ENCODE results near the gene SEC11C.
"Not testable (repeated sequence)": the region's sequence is repeated elsewhere in the genome, so short reads cannot be mapped to it uniquely, and the experiment has no call there.

SEC11C gene

DNA sequence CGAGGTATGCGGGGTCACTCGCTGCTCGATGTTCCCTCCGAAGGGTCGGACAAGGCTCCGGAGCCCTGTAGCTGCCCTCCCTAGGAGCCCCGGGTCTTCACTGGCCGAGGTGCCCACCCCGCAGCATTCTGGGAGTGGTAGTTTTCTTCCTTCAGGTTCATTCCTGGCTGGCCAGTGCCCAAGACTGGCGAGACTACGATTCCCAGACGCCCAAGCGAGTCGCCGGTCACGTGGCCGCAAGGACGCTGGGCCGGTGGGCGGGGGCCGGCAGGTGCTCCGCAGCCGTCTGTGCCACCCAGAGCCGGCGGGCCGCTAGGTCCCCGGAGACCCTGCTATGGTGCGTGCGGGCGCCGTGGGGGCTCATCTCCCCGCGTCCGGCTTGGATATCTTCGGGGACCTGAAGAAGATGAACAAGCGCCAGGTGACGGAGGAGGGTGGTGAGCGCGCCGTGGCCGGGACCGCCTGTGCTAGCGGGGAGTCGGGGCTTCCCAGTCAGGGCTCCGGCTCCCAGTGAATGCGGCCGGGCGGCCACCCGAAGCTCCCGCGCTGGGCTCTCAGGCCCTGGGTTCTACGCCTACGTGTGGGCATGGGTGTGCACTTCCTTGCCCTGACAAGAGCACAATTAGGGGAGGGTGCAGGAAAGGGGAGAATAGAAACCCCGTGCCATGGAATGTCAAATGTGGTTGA, at the start of gene SEC11C:
SEC11C (plus strand) TSS at position 270 of the 687 bp plus-strand sequence; CDS start at position 335, 65 bp downstream.
- peak; percentile 99 for DNase-seq

DNA sequence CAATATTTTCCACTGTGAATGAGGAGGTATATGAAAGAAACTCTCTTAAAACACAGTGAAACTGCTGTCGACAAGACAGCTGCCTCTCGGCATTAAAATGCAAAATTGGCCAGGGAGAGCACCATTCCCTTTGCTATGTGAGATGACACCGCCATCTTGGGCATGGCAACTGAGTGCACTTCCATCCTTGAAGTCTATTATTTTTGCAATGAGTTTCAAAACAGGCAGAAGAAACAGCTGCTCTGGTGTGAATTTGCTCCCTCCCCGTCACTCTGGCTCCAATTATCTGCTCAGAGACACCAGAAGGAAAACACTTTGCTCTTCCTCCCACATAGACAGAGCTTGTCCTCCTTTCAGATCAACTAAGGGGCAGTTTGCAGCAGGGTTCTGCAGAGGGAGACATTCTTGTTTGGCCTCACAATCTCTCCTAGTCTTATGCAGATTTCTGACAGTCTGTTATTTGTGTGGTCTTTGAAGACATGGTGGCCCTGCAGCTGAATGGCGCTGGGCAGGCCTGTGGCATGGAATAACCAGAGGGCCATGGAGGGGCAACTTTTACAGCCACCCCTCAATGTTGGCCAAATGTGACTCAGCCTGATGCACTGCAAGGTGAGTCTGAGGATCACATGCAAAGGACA, 48.6 kb upstream of the SEC11C start:
- DNase-seq: no peak

DNA sequence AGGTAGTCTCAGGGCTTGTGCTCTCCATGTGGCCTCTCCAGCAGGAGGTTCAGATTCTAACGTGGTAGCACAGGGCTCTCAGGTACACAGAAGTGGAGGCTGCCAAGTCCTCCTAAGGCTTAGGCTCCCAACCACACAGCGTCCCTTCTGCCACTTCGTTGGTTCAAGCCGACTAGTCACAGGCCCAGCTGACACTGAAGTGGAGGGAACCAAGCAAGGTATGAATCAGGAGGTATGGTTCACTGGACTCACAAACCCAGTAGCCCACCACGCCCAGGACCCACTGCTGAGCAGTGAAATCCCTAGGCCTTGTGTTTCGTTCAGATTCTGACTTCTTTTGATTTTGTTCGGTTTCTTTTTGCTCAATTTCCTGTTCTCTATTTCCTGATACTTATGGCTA, 46.0 kb upstream of the SEC11C start:
- no peak for DNase-seq

DNA sequence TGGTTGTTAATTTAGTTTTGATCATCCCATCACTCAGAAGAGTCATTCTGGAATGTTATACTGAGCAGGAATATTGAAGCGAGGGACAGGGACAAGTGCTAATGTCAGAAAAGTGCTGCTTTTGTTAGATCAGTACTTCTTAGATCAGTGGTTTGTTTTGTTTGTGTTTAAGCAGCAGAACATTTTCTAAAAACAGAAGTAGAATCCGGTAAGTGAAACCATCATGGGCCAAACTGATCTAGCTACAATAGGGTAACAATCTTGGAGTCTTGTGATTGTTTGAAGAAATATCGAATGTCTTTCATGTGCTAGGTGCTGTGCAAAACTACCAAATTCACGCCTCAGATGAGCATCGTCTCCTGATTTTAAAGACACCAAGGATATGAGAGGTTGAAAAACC, 45.1 kb upstream of the SEC11C start:
- DNase-seq: no peak

DNA sequence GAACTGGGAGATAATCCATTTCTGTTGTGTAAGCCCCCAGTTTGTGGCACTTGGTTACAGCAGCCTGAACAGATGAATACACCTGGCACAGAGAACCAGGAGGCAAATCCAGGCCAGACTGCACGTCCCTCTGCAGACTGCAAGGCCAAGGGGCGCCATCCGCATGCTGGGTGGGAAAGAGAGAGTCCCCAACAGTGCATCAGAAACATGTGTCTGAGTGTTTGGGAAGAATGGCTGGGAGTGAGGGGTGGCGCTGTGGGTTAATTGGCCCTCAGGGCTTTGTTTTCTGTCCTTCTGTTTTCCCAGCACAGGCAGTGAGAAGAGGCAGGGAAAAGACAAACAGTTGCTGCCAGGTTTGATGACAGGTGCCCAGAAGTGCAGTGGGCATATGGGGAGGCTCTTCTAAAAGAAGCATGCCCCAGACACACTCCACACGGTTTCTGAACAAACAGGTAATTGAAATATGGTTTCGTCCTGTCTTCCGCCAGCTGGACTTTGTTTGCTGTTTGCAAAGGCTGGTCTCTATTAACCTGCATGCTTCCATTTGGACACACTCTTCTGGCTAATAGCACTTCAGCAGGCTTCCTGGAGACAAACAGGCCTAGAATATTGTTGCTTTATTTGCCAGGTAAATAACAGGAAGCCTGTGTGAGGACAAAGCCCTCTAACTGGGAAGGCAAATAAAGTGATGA, 43.4 kb upstream of the SEC11C start:
- peak; percentile 97 for DNase-seq

DNA sequence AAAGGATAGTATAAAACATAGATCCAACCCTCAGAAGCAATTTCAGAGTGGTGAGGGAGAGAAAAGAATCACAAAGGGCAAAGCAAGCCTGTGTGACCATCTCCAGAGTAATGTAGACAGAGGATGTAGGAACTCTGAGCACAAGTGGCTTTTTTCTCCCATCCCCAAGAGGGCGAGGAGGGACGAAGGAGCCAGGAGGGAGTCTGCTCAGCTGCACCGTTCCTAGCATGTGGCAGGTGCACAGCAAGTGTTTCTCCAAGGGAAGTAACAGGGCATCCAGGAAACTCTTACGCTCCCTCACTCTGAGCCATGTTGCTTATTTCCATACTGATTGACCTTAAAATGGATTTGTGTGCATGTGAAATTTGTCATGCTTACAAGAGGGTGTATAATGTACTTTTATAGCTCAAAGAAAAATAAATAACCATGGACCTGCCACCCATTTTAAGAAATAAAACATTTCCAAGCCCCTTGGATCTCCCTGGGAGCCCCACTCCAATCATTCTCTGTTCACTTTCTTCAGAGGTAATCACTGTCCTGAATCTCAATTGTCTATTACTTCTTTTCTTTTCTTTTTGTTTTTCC, 37.8 kb upstream of the SEC11C start:
- no peak for DNase-seq

DNA sequence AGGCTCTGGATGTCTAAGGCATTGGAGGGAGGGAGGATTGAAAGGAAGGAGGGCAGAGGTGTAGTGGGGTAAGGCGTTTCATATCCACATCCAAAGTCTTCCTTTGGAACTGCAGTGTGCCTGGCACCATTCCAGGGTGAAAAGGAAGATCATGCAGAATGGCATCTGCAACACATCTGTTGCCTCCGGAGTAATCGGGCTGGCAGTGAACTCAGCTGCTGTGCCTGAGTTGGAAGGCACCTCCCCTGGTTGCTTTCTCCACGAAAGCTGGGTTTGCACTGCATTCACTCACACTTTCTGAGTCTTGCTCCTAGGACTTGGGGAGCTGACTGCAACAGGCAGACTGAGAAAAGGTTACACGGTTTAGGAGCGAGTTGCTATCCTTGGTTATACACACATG, 30.3 kb upstream of the SEC11C start:
- no peak for DNase-seq

DNA sequence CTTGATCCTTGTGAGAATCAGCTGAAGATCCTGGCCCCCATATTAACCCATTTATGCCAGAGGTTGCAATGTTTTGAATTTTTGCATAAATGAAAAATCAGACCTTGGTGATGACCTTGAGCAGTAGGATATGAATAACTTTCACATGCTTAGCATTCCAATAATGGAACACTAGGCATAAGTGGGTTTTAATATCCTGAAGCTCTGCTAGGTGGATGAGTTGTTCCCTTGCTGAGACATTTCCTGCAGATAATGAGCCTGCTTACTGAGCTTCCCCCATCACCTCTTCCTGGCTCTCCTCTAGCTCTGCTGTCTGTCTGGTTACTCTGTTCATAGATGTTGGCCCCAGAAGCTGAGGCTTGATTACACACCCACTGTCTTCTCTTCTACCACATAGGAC, 25.5 kb upstream of the SEC11C start:
- no peak for DNase-seq

DNA sequence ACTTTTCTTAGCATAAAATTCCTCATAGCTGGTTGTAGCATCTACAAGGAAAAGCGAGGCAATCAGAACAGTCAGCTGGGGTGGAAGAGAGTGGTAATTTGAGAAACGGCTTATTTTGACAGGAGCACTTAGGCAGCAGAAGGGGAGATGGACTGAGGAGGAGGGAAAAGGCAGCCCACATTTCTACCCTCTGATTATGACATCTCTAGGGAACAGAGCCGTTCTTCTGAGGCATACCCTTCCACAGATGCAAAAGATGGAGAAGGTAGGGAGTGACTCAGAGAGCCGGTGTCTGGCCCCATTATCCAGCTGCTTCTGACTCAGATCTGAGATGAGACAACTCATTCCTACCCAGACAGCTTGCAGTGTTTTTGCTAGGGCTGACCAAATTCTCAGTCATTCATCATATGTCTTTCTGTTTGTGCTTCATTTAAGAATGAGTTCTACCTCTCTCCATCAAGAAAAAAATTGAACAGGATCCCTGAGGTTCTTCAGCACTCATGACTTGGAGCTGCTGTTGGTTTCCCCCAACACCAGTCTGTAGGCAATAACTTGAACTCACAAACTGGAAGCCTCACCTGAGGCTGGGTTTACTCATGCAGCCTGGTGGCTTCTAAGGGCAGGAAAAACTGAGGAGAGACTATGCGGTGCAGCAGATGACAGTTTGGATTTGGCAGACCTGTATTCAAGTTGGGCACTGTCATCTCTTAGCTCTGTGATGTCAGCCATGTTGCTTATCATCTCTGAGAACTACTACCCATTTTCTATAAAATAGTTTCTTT, 15.9 kb upstream of the SEC11C start:
- DNase-seq: no peak

DNA sequence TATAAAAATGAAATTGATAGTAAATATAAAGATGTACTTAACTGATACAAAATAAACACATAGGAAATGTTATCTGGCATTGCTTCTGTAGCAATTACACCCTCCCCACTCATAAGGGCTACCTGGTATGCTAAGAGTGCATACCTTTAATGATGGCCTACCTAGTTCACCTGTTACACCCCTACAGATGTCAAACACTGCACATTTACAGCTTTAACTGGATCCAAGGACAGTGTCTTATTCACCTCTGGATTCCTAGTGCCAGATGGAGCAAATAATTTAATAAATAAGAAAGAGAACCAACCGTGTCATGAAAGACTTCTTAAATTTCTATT, 15.3 kb upstream of the SEC11C start:
- no peak for DNase-seq

DNA sequence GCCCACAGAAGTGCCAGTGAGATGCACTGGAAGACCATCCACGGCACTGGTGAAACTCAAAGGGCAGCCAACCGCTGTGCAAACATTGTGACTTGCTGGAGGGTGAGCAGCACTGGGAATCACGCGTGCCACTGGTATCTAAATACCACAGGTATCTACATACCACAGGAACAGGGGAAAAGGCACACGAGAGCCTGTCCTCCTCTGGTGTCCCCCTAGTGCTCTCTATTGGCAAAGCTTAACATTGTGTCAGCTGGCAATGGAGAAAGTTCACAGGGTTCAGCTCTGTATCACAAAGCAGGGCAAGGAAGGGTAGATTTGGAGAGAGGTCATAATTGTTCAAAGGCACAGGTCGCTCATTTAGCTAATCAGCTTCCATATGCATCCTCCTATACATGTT, 12.6 kb upstream of the SEC11C start:
- DNase-seq: no peak

DNA sequence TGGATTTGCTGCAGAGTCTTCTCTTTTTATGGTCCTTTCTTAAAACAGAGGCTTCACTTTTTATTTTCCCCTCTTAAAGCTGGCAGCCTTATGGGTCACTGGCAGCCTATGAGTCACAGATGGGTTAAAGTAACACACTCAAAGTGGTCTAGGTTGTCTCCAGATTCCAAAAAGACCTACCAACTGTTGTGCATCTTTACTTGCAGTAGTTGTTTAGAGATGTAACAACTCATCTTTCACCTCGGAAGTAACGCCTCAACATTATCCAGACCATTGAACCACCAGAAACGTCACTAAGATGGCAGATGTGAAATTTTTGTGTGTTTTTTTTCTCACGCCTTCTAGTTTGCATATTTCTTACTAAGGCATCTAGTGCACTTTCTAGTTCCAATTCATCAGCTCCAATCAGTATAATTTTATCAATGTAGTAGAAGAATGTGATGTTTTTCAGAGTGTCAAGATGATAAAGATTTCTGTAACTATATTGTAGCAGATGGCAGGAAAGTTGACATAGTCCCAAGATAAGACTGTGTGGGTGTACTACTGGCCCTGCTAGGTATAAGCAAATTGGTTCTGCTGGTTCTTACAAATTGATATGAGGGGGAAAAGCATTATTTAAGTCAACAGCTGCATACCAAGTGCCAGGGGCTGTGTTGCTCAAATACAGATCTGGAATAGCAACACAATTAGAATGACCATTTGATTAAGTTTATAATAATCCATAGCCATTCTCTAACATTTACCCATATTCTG, 9.6 kb upstream of the SEC11C start:
- no peak for DNase-seq

DNA sequence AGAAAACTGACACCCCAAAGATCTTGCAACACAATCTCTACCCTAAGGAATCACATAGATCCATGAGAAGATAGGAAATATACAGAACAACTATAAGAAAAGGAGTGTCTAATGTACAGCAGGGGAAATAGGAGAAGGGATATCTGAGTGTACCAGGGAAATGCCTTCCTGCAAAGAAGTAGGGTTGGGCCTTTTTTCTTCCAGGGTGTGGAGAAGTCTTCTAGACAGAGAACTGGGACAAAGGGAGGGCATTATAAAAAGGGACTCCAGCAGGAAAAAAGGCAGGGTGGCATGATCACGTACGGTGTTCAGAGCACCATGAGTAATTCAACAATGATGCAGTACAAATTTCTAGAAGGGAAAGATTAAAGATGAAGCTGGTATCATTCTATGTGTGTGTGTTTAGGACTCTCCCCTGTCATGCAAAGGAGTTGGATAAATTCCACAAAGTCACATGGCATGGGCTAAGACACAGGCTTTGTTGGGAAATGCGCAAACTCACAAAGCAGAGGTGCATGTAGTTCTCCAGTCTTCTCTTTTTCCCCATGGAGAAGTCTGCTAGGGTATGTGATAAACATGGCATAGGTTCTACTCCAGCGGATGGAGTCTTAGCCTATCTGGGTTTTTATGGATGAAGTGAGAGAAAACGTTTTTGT, 6.7 kb upstream of the SEC11C start:
- no peak for DNase-seq

DNA sequence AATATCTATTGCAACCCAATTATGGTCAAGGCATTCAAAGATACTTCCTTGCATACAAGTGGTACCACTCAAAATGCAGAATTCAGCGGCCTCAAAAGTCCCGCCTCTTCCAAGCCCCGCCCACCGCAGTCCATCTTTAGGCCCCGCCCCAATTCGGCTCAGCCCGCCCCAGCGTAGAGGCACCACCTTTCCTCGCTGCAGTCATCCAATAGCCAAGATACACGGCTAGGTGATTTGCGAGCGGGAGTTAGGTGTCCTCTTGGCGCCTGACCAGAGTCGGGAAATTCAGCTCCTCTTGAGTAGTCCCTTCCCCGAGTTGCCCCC, 431 bp upstream of the SEC11C start:
- DNase-seq: peak; percentile 92

DNA sequence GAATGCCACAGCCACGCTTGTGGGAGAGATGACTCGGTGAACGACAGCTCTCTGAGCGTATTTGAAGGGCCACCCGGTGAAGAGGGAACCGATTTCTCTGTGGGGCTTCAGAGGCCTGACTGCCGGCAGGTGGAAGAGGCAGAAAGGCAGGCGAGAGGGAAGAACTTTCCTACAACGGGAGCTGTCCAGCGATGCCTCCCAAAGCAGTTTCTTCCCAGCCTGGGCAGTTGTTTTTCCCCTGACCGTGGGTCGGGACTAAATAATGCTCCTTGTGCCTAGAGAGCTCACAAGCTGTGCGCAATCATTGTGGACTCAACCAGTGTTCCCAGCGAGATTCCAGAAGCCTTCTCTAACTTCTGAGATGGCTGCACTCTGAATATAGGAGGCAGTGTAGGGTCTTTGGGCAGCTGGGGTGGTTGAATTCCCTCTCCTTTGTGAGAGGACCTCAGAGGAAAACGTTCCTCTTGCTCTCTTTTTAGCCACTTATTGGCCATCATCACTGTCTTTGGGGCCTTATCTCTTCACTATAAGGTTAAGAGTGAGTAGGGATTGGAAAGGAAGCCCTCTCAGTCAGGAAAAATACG, 710 bp downstream of the SEC11C start:
- peak; percentile 36 for DNase-seq

DNA sequence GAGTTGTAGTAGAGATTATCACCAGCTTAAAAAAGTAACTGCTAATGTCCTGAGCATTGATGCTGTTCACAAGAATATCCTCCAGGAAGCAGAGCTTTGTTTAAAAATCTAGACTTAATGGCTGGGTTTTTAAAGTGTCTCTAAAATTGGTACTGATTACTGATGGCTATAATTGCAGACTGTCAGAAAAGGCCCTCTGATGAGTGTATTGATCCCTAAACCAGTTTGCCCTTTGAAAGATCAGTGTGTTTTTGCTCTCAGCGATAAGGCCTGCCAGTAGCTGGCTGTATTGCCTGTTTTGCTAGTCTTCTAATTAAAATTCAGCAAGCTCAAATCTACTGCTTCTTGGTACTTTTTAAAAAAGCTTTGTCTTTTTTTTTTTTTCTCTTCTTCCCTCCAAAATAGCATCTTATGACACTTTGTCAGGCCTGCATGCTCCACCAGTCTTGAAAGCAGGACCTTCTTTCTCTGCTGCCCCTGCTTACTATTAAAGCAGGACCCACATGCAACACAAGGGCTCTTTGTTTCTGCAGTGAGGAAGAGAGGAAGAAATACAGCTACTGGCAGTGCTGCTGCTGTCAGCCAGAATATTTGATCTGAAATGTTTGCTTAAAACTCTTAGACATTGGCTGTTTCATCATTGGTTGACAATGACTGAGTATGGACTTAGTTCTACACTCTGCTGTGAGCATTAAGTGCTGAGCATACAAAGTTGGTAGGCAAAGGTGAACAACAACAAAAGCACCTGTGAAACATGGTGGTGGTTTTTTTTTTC, 1.8 kb downstream of the SEC11C start:
- DNase-seq: peak; percentile 46

DNA sequence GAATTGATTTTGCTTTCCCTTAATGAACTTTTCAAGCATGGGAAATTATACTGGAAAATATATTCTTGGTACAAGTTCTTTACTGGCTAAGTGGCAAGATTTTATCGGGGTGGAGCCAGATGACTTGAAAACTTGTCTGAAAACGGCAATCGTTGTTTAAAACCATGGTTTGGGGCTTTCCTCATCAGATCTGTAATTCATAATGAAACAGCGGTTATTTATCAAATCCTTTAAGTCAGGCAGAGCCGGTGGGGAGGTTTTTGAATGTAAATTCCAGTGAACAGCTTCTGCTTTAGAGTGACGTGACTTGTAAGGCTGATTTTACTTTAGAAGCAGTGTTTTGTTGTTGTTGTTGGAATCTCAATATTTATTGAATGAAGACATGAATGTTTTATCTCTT, 2.6 kb downstream of the SEC11C start:
- DNase-seq: no peak

DNA sequence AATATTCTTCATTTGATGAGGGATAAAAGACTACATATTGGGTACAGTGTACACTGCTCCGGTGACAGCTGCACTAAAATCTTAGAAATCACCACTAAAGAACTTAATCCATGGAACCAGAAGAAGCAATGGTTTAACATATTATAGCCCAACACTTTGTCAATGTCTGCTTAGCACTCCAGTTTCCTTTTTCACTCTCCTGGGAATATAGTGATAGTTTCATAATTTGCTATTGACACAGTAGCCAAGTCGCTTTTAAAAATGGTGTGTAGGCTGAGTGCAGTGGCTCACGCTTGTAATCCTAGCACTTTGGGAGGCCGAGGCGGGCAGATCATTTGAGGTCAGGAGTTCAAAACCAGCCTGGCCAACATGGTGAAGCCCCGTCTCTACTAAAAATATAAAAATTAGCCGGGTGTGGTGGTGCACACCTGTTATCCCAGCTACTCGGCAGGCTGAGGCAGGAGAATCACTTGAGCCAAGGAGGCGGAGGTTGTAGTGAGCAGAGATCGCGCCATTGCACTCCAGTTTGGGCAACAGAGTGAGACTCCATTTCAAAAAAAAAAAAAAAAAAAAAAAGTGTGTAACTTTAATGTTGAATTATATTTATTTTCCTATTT, 3.2 kb downstream of the SEC11C start:
- not testable (repeated sequence) for DNase-seq

DNA sequence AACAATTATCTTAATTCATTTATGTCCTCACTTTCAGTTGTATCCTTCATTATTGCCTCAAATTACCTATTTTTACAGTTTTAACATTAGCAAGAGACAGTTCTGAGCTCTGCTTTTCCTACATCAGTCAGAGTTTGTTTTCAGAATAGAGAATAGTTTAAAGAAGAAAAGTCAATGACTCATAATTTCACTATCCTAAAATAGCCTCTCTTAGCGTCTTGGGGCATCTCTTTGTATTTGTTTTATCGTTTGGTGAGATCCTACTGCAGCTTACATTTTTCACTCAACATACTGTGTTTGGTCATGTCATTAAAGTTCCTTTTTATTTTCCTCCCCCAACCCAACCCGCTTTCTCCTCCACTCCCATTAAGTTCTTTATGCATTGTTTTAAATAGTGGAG, 3.8 kb downstream of the SEC11C start:
- no peak for DNase-seq

DNA sequence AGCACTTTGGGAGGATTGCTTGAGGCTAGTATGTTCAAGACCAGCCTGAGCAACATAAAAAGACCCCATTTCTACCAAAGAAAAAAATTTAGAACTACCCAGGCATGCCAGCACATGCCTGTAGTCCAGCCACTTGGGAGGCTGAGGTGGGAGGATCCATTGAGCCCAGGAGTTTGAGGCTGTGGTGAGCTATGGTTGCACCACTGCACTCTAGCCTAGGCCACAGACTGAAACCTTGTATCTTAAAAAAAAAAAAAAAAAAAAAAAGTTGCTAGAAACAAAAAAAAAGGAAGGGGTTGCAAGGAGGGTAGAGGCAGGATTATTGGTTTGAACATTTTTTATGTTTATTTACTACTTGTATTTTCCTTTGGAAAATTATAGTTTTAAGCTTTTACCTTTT, 4.8 kb downstream of the SEC11C start:
- DNase-seq: no peak

Data from NCI-H1105 (cell line).